Stimulated activated naive B cell treated with anti-CD40 and anti-IgM and Interleukin-4, amounts not matched to agents 10 μg/mL and 1 μg/mL and 100 μg/mL, for 72 hours (primary cell): ENCODE measurements around the gene AGFG2.
"Not testable (repeated sequence)": the region's sequence is repeated elsewhere in the genome, so short reads cannot be mapped to it uniquely, and the experiment has no call there.

ENCODE experiments used
- ATAC-seq, 2 donors: fragments of 150-1000 bp; cut with Tn5 transposase; replicated peaks; 2 replicates each; pipeline ENCODE4 v1.10.0; 2021; ENCODE audit warnings: moderate library complexity in 1 of 2
- DNase-seq: peaks from one replicate; pipeline ENCODE4 v3.0.0; 2021
- H3K27ac Mint-ChIP-seq: one replicate; pipeline ENCODE4 v1.8.0; 2022; ENCODE audit warnings: mild to moderate bottlenecking, mixed read lengths
- H3K27me3 Mint-ChIP-seq, 2 donors: one replicate each; pipeline ENCODE4 v1.8.0; 2022; ENCODE audit warnings: mixed read lengths in 2 of 2
- H3K36me3 Mint-ChIP-seq, 2 donors: one replicate each; pipeline ENCODE4 v1.8.0; 2022; ENCODE audit warnings: mixed read lengths in 2 of 2, mild to moderate bottlenecking in 1 of 2
- H3K4me1 Mint-ChIP-seq, 2 donors: one replicate each; pipeline ENCODE4 v1.8.0; 2022; ENCODE audit warnings: mixed read lengths in 2 of 2, mild to moderate bottlenecking in 1 of 2
- H3K4me3 Mint-ChIP-seq, 2 donors: one replicate each; pipeline ENCODE4 v1.8.0; 2022; ENCODE audit warnings: mild to moderate bottlenecking in 2 of 2, mixed read lengths in 2 of 2, moderate library complexity in 1 of 2
- H3K9me3 Mint-ChIP-seq, 2 donors: one replicate each; pipeline ENCODE4 v1.8.0; 2022; ENCODE audit warnings: mixed read lengths in 2 of 2, mild to moderate bottlenecking in 1 of 2

Gene AGFG2

DNA sequence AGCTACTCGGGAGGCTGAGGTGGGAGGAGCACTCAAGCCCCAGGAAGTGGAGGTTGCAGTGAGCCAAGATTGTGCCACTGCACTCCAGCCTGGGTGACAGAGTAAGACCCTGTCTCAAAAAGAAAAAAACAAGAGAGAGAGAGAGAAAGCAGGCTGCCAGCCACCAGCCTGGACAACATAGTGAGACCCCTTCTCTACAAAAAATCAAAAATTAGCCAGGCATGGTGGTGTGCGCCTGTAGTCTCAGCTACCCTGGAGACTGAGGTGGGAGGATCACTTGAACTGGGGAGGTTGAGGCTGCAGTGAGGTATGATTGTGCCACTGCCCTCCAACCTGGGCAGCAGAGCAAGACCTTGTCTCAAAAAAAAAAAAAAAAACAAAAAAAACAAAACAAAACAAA lies 2.3 kb upstream of the AGFG2 start:
- Mint-ChIP-seq H3K27ac (peak overlapping the region; percentile 56), H3K4me1 (peaks cover 18 to 33% of the 10 kb centered on the region in 2 donors), H3K36me3 (peaks cover 10 to 11% of the 10 kb centered on the region in 2 donors)
- H3K27me3 Mint-ChIP-seq, H3K9me3 Mint-ChIP-seq, ATAC-seq, H3K4me3 Mint-ChIP-seq, DNase-seq: not testable (repeated sequence)

GRCh38 chr7:100538348-100538653 lies 702 bp upstream of the AGFG2 start:
- H3K36me3 Mint-ChIP-seq: peaks cover 10 to 11% of the 10 kb centered on the region in 2 donors
- H3K9me3 Mint-ChIP-seq: no peaks in the 10 kb centered on the region
- H3K4me1 Mint-ChIP-seq: peaks cover 28 to 49% of the 10 kb centered on the region in 2 donors
- no peak for ATAC-seq
- DNase-seq: no peak
- peak overlapping the region; percentile 96 for H3K27ac Mint-ChIP-seq
- H3K4me3 Mint-ChIP-seq: peak overlapping the region; percentile 96 to 99
- H3K27me3 Mint-ChIP-seq: no peaks in the 10 kb centered on the region

DNA sequence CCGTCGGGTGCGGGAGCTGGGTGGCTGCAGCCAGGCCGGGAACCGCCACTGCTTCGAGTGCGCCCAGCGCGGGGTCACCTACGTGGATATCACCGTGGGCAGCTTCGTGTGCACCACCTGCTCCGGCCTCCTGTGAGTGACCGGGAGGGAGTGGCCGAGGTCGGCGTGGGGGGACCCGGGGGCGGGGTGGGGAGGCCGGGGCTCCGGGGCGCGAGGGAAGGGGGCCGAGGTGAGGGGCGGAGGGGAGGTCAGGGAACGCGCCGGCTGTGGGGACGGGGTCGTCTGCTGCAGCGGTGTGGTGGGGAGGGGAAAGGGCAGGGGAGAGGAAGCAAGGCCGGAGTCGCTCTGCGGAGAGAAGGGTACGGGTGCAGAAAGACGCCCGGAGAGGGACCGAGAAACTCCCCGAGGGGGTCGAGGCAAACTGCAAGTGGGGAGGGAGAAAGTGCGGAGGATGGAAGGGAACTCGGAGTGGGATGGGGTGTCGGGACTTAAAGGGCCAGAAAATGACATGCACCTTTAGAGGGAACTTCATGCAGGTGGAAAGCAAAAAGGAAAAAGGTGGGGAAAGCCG lies 518 bp downstream of the AGFG2 start:
- DNase-seq: no peak

GRCh38 chr7:100540073-100540723 lies 1.2 kb downstream of the AGFG2 start:
- Mint-ChIP-seq H3K27me3 (no peaks in the 10 kb centered on the region), H3K9me3 (no peaks in the 10 kb centered on the region), H3K27ac (no peak overlapping the region), H3K36me3 (peaks cover 14 to 17% of the 10 kb centered on the region in 2 donors), H3K4me3 (peak overlapping the region; percentile 96 to 99), H3K4me1 (peaks cover 45 to 68% of the 10 kb centered on the region in 2 donors)
- ATAC-seq (no peak), DNase-seq (no peak)

More for the DNA sequence above, 518 bp downstream of the AGFG2 start:
- Mint-ChIP-seq H3K27me3 (no peaks in the 10 kb centered on the region), H3K4me3 (peak overlapping the region; percentile 96 to 99), H3K9me3 (no peaks in the 10 kb centered on the region), H3K36me3 (peaks cover 14 to 17% of the 10 kb centered on the region in 2 donors), H3K4me1 (peaks cover 40 to 61% of the 10 kb centered on the region in 2 donors), H3K27ac (peak overlapping the region; percentile 47)
- ATAC-seq: no peak

DNA sequence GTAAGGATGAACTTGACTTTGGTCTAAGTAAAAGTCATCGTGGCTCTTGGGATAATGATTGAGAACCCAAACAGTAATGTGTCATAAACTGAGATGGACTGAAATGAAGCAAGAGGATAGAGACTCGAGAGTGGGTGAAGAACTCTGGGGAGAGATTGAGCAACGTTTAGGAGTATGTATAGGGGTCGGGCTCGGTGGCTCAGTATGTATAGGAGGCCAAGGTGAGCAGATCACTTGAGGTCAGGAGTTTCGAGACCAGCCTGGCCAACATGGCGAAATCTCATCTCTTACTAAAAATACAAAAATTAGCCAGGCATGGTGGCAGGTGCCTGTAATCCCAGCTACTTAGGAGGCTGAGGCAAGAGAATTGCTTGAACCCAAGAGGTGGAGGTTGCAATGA lies 2.3 kb downstream of the AGFG2 start:
- not testable (repeated sequence) for H3K27ac Mint-ChIP-seq, DNase-seq, ATAC-seq, H3K27me3 Mint-ChIP-seq, H3K9me3 Mint-ChIP-seq
- Mint-ChIP-seq H3K4me1 (peaks cover 52 to 79% of the 10 kb centered on the region in 2 donors), H3K4me3 (peak overlapping the region; percentile 37 to 73), H3K36me3 (peaks cover 14 to 17% of the 10 kb centered on the region in 2 donors)

DNA sequence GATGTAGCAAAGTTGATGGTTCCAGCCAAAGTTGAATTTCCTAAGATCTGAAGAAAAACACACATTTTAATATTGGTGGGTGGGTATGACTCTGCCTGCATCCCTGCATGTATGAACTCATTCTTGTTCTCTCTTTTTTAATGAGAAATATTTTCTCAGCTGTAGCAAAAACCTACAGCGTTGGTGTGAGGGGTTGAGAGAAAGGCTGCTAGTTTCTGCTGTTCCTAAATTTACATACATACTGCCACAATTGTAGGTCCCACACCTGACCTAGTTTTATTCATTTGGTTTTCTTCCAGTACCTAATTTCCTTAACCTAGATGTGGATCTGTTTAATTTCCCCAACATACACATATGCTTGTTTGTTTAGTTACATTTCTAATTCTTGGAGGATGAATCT lies 4.6 kb downstream of the AGFG2 start:
- Mint-ChIP-seq H3K27me3 (no peaks in the 10 kb centered on the region), H3K36me3 (peaks cover 17 to 28% of the 10 kb centered on the region in 2 donors), H3K4me1 (peaks cover 65 to 97% of the 10 kb centered on the region in 2 donors), H3K4me3 (peak overlapping the region; percentile 55 to 74), H3K27ac (peak overlapping the region; percentile 32), H3K9me3 (no peaks in the 10 kb centered on the region)
- ATAC-seq: no peak
- no peak for DNase-seq

DNA sequence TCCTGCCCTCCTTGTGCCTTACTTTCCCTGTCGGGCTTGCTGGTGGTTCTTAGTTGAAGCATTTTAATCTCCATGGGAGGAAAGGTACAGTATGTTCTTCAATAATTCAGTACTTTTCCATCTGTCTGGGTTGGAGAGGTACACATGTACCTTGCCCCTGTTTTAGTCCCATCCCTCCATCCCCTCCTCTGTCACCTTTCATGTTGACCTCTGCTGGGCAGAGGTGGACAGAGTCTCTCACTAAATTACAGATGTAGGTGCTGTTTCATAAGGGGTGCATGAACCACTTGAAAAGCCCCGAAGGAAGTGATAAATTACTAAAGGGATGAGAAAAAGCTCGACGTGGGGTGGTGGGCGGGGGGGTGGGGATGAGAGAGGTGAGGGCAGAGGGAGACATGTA lies 5.4 kb downstream of the AGFG2 start:
- peak overlapping the region; percentile 92 for H3K27ac Mint-ChIP-seq
- peaks cover 64 to 95% of the 10 kb centered on the region in 2 donors for H3K4me1 Mint-ChIP-seq
- ATAC-seq (no peak), DNase-seq (no peak)
- peak overlapping the region; percentile 74 to 82 for H3K4me3 Mint-ChIP-seq
- H3K9me3 Mint-ChIP-seq: no peaks in the 10 kb centered on the region
- H3K27me3 Mint-ChIP-seq: no peaks in the 10 kb centered on the region
- H3K36me3 Mint-ChIP-seq: peaks cover 20 to 29% of the 10 kb centered on the region in 2 donors

GRCh38 chr7:100544967-100545359 lies 6.0 kb downstream of the AGFG2 start:
- Mint-ChIP-seq H3K36me3 (peaks cover 17 to 28% of the 10 kb centered on the region in 2 donors), H3K4me1 (peaks cover 61 to 91% of the 10 kb centered on the region in 2 donors), H3K4me3 (peak overlapping the region; percentile 74 to 82), H3K27ac (peak overlapping the region; percentile 92), H3K27me3 (no peaks in the 10 kb centered on the region), H3K9me3 (no peaks in the 10 kb centered on the region)
- ATAC-seq (no peak), DNase-seq (no peak)

- H3K9me3 Mint-ChIP-seq: no peaks in the 10 kb centered on the region
- peak; percentile 75 for DNase-seq
- peak overlapping the region; percentile 92 for H3K27ac Mint-ChIP-seq
- peak; percentile 85 to 87 for ATAC-seq
- H3K4me3 Mint-ChIP-seq: peak overlapping the region; percentile 74 to 82
- H3K4me1 Mint-ChIP-seq: peaks cover 65 to 92% of the 10 kb centered on the region in 2 donors
- no peaks in the 10 kb centered on the region for H3K27me3 Mint-ChIP-seq
- peaks cover 20 to 33% of the 10 kb centered on the region in 2 donors for H3K36me3 Mint-ChIP-seq
These were observed 6.5 kb downstream of the AGFG2 start for GRCh38 chr7:100545360-100546128.

DNA sequence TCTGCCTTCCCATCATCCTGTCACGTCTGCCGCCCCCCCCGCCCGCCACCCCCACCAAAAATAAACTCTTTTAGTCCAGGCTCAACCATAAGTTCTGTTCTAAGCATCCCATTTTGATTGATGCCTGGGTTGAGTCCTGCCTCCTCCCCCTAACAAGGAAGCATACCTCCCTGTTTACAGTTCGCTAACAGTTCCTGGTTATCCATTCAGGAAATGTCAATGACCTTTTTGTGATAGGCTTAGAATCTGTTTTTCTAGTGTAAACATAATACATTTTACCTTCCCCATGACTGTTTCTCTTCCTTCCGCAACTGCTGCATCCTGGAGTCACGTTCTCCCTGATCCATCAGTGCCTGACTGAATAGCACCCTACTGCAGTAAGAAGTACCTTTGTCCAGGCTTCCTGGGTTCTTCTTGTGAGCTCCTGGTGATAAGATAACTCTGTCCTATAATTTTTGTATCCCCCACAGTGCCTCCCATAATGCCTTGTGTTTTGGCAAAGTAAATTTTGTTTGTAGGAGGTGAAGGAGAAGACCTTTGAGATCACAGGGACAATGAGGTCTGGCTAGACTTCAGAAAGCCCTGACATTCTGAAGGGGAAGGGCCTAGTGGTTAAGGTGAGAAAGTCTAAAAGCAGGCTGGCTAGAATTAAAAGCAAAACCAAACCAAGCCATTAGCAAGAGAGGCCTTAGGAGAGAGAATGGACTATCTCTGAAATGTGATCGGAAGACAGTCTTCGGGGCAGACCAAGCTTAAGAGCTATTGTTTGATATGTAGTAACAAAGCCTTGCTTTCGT lies 7.3 kb downstream of the AGFG2 start:
- Mint-ChIP-seq H3K9me3 (no peaks in the 10 kb centered on the region), H3K36me3 (peaks cover 17 to 32% of the 10 kb centered on the region in 2 donors), H3K27ac (peak overlapping the region; percentile 92), H3K4me1 (peaks cover 64 to 89% of the 10 kb centered on the region in 2 donors), H3K4me3 (peak overlapping the region; percentile 74 to 82), H3K27me3 (no peaks in the 10 kb centered on the region)
- no peak for DNase-seq
- peak; percentile 22 to 29 for ATAC-seq

DNA sequence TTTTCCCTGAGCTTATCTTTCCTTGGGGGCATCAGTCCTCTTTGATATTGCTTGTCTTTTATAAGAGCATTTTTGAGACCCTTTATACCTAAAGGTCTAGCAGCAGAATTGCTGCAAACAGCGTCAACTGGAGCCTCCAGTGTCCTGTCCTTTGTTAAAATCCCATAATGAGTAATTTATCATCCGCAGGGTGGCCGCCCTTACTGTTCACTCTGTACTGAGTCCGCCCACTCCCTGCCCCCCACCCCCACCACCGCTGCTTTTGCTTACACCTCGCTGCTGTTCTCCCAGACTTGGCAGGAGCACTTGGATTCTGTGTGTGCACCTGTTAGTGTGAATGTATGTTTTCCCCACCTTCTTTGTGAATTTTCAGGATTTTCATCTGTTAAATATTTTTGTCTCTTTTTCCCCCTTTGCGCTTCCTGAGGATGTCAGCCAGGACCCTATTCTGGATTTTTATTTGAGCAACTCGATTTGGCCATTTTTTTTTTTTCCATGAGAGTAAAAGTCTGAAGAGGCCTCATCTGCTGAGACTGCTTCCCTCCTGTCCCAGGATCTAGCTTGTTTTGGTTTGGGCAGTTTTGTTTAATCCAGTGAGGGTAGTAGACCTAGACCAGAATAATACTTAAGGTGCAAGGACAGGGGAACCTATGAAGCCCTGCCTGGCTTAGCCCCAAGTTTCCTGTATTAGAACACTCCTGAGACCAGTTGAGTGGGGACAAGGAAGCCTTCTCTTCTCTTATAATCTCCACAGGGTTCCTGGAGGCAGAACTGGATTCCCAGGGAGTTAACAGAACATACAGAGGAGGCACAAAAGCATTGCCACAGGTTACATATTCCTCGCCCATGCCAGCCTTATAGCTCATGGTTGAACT lies 8.2 kb downstream of the AGFG2 start:
- ATAC-seq: no peak
- Mint-ChIP-seq H3K27ac (peak overlapping the region; percentile 92), H3K9me3 (no peaks in the 10 kb centered on the region), H3K4me1 (peaks cover 60 to 81% of the 10 kb centered on the region in 2 donors), H3K36me3 (peaks cover 17 to 31% of the 10 kb centered on the region in 2 donors), H3K27me3 (no peaks in the 10 kb centered on the region), H3K4me3 (peak overlapping the region; percentile 74 to 82)
- no peak for DNase-seq

DNA sequence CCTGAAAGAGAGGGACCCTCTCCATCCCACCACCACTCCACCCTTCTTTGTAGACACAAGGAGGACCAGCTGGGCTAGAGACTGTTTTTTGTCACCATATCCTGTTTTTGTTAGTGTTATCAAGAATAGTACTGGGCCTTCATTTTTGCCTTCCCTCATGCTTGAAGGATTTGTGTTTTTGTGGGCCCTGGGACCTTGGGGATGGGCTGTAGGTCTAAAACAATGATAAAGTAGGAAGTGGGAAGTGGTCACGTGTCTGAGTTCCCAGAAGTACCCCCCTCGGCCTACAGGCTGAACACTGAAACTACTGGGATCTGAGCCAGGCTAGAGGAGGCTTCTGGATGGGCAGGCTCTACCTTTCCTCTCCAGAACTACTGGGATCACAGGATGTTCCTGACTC lies 8.9 kb downstream of the AGFG2 start:
- peaks cover 22 to 37% of the 10 kb centered on the region in 2 donors for H3K36me3 Mint-ChIP-seq
- peak overlapping the region in 1 of 2 donors; percentile 82 for H3K4me3 Mint-ChIP-seq
- H3K27ac Mint-ChIP-seq: peak overlapping the region; percentile 74
- DNase-seq (no peak), ATAC-seq (no peak)
- H3K9me3 Mint-ChIP-seq: no peaks in the 10 kb centered on the region
- H3K27me3 Mint-ChIP-seq: no peaks in the 10 kb centered on the region
- H3K4me1 Mint-ChIP-seq: peaks cover 55 to 74% of the 10 kb centered on the region in 2 donors

- H3K4me1 Mint-ChIP-seq: peaks cover 51 to 68% of the 10 kb centered on the region in 2 donors
- DNase-seq, H3K27me3 Mint-ChIP-seq, H3K9me3 Mint-ChIP-seq, ATAC-seq: not testable (repeated sequence)
- peak overlapping the region; percentile 28 to 57 for H3K4me3 Mint-ChIP-seq
- H3K36me3 Mint-ChIP-seq: peaks cover 25 to 40% of the 10 kb centered on the region in 2 donors
- H3K27ac Mint-ChIP-seq: peak overlapping the region; percentile 95
These were observed 9.4 kb downstream of the AGFG2 start for GRCh38 chr7:100548446-100548845.
